Thyroid gland (tissue), 4 donors: ENCODE data around the gene DMXL1.

Source experiments
- POLR2A ChIP-seq, 2 donors: fragments of 450-650 bp; IDR thresholded peaks; one replicate each; pipeline ENCODE4 v1.6.1; 2017; ENCODE audit warnings: antibody characterized with exemption in 2 of 2, mild to moderate bottlenecking in 2 of 2, moderate library complexity in 1 of 2
- TF ChIP-seq, protein P1 (sequence below), 6 experiments: fragments of 200-600 bp in 3 of 6; fragments of 450-650 bp in 3 of 6; sonication (generic) in 3 of 6; IDR thresholded peaks; one replicate each; pipeline ENCODE4 v1.5.1; 2016 to 2019; ENCODE audit warnings: antibody characterized with exemption in 6 of 6, mild to moderate bottlenecking in 2 of 6, inconsistent platforms in 1 of 6, moderate library complexity in 1 of 6

DNA sequence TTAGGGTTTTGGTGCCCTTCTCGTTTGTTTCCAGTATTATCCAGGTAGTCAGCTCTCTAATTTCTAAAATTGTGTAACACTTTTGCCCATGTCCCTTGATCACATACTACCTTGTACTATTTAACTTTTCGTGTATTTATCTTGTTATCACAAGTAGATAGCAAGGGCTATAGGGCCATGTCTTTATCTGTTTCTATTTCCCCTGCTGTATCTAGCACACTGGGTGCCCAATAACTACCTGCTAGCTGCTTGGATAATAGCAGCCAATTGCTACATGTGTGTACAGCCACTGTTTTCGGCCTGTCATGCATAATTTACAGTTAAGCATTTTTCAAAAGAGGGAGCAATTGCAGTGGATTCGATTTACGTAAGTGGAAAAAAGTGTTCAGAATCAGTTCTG, 220.2 kb downstream of the DMXL1 start:
- TF ChIP-seq POLR2A (IDR thresholded peaks at IDR 0.05): no peak
- TF ChIP-seq, protein P1, sequence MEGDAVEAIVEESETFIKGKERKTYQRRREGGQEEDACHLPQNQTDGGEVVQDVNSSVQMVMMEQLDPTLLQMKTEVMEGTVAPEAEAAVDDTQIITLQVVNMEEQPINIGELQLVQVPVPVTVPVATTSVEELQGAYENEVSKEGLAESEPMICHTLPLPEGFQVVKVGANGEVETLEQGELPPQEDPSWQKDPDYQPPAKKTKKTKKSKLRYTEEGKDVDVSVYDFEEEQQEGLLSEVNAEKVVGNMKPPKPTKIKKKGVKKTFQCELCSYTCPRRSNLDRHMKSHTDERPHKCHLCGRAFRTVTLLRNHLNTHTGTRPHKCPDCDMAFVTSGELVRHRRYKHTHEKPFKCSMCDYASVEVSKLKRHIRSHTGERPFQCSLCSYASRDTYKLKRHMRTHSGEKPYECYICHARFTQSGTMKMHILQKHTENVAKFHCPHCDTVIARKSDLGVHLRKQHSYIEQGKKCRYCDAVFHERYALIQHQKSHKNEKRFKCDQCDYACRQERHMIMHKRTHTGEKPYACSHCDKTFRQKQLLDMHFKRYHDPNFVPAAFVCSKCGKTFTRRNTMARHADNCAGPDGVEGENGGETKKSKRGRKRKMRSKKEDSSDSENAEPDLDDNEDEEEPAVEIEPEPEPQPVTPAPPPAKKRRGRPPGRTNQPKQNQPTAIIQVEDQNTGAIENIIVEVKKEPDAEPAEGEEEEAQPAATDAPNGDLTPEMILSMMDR (IDR thresholded peaks at IDR 0.05): no peak
